ENCODE results near the gene DIP2C. TPM values are rescaled to one million over a fixed set of nuclear protein-coding genes. Genes with fewer than 3 reads are reported as not detected.

The DIP2C gene
- total and polyA plus RNA-seq, 2 donors (not counting 1 experiment from before 2014, with no cell fraction given) = 1.3 to 1.9 TPM

GRCh38 chr10:508726-509125 is 180.7 kb downstream of the DIP2C start:
- Mint-ChIP-seq H3K4me1 (peaks cover 20% of the 10 kb centered on the region), H3K27me3 (peaks cover 20% of the 10 kb centered on the region), H3K27ac (no peak overlapping the region), H3K4me3 (no peak overlapping the region), H3K9me3 (ENCODE audit: insufficient read depth) (no peaks in the 10 kb centered on the region)
- Histone ChIP-seq H3K4me3 (ENCODE audit: control extremely low read depth in 1 of 5, extremely low read depth in 1 of 5, insufficient read depth in 1 of 5, low read depth in 2 of 5, low read length in 4 of 5) (no peak overlapping the region), H3K9ac (ENCODE audit: low read length) (no peak overlapping the region), H4K20me1 (ENCODE audit: control insufficient read depth, insufficient read depth, low read length, poor library complexity, severe bottlenecking) (no peaks in the 10 kb centered on the region), H3K4me2 (replicated peaks; ENCODE audit: low read depth, low read length, poor library complexity, severe bottlenecking) (no peak overlapping the region), H3K27me3 (replicated peaks in 1 of 4; ENCODE audit: control extremely low read depth in 1 of 4, control insufficient read depth in 3 of 4, insufficient read depth in 4 of 4, low read length in 3 of 4) (peaks cover 0 to 19% (median 3%) of the 10 kb centered on the region in 4 experiments), H3K4me1 (ENCODE audit: control insufficient read depth in 2 of 2, insufficient read depth in 2 of 2, low read length in 2 of 2) (peaks cover 21 to 29% of the 10 kb centered on the region in 2 donors), H3K27ac (ENCODE audit: low read length in 2 of 2) (no peak overlapping the region), H3K9me3 (ENCODE audit: control extremely low read depth in 1 of 3, control insufficient read depth in 2 of 3, insufficient read depth in 1 of 3, low read length in 2 of 3) (peaks cover 0 to 5% (median 0%) of the 10 kb centered on the region in 3 donors), H3K79me2 (ENCODE audit: control insufficient read depth, insufficient read depth, low read length) (no peaks in the 10 kb centered on the region), H2AFZ (ENCODE audit: insufficient read depth, low read depth, low read length, poor library complexity, severe bottlenecking) (no peak overlapping the region), H3K36me3 (replicated peaks in 1 of 2; ENCODE audit: control extremely low read depth in 1 of 2, control insufficient read depth in 1 of 2, extremely low read depth in 1 of 2, insufficient read depth in 2 of 2, low read length in 1 of 2) (no peaks in the 10 kb centered on the region)
- TF ChIP-seq, protein P1, sequence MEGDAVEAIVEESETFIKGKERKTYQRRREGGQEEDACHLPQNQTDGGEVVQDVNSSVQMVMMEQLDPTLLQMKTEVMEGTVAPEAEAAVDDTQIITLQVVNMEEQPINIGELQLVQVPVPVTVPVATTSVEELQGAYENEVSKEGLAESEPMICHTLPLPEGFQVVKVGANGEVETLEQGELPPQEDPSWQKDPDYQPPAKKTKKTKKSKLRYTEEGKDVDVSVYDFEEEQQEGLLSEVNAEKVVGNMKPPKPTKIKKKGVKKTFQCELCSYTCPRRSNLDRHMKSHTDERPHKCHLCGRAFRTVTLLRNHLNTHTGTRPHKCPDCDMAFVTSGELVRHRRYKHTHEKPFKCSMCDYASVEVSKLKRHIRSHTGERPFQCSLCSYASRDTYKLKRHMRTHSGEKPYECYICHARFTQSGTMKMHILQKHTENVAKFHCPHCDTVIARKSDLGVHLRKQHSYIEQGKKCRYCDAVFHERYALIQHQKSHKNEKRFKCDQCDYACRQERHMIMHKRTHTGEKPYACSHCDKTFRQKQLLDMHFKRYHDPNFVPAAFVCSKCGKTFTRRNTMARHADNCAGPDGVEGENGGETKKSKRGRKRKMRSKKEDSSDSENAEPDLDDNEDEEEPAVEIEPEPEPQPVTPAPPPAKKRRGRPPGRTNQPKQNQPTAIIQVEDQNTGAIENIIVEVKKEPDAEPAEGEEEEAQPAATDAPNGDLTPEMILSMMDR (IDR thresholded peaks at IDR 0.05) = no peak
- TF ChIP-seq EZH2 (IDR thresholded peaks at IDR 0.05; ENCODE audit: borderline replicate concordance, insufficient read depth, low read depth, low read length, poor library complexity, severe bottlenecking) = no peak
- DNase-seq = no peak
- no peak for ATAC-seq (ENCODE audit: low read depth)
- intact Hi-C loops (cut with micrococcal nuclease) = no loop called here
- ChIA-PET POLR2A (no interaction called here), CTCF (no interaction called here)
- 93% methylated on average over 12 of the region's 13 CpGs for WGBS (ENCODE audit: insufficient coverage)

- Mint-ChIP-seq H3K27ac (no peak overlapping the region), H3K27me3 (peaks cover 23% of the 10 kb centered on the region), H3K4me1 (peaks cover 15% of the 10 kb centered on the region), H3K9me3 (ENCODE audit: insufficient read depth) (no peaks in the 10 kb centered on the region), H3K4me3 (no peak overlapping the region)
- no peak overlapping the region for H3K4me2 ChIP-seq (replicated peaks; ENCODE audit: low read depth, low read length, poor library complexity, severe bottlenecking)
- intact Hi-C loops (cut with micrococcal nuclease) = no loop called here
- H3K79me2 ChIP-seq (ENCODE audit: control insufficient read depth, insufficient read depth, low read length) = no peaks in the 10 kb centered on the region
- ChIA-PET POLR2A (no interaction called here), CTCF (no interaction called here)
- no peak overlapping the region for H3K27ac ChIP-seq (ENCODE audit: low read length in 2 of 2)
- H4K20me1 ChIP-seq (ENCODE audit: control insufficient read depth, insufficient read depth, low read length, poor library complexity, severe bottlenecking) = no peaks in the 10 kb centered on the region
- H3K9me3 ChIP-seq (ENCODE audit: control extremely low read depth in 1 of 3, control insufficient read depth in 2 of 3, insufficient read depth in 1 of 3, low read length in 2 of 3) = peaks cover 0 to 5% (median 0%) of the 10 kb centered on the region in 3 donors
- H3K4me1 ChIP-seq (ENCODE audit: control insufficient read depth in 2 of 2, insufficient read depth in 2 of 2, low read length in 2 of 2) = peaks cover 21 to 23% of the 10 kb centered on the region in 2 donors
- no peak for ATAC-seq (ENCODE audit: low read depth)
- 77% methylated on average over 11 of the region's 12 CpGs for WGBS (ENCODE audit: insufficient coverage)
- DNase-seq = no peak
- TF ChIP-seq, protein P1 (IDR thresholded peaks at IDR 0.05) = no peak
- TF ChIP-seq EZH2 (IDR thresholded peaks at IDR 0.05; ENCODE audit: borderline replicate concordance, insufficient read depth, low read depth, low read length, poor library complexity, severe bottlenecking) = no peak
- no peak overlapping the region for H2AFZ ChIP-seq (ENCODE audit: insufficient read depth, low read depth, low read length, poor library complexity, severe bottlenecking)
- peaks cover 0 to 19% (median 3%) of the 10 kb centered on the region in 4 experiments for H3K27me3 ChIP-seq (replicated peaks in 1 of 4; ENCODE audit: control extremely low read depth in 1 of 4, control insufficient read depth in 3 of 4, insufficient read depth in 4 of 4, low read length in 3 of 4)
- no peak overlapping the region for H3K9ac ChIP-seq (ENCODE audit: low read length)
- no peak overlapping the region for H3K4me3 ChIP-seq (ENCODE audit: control extremely low read depth in 1 of 5, extremely low read depth in 1 of 5, insufficient read depth in 1 of 5, low read depth in 2 of 5, low read length in 4 of 5)
- H3K36me3 ChIP-seq (replicated peaks in 1 of 2; ENCODE audit: control extremely low read depth in 1 of 2, control insufficient read depth in 1 of 2, extremely low read depth in 1 of 2, insufficient read depth in 2 of 2, low read length in 1 of 2) = no peaks in the 10 kb centered on the region
These were observed 181.5 kb downstream of the DIP2C start for GRCh38 chr10:507908-508444.
